Left colon (tissue), 2 donors: ENCODE data around the gene OGT. TPM values are rescaled to one million over a fixed set of nuclear protein-coding genes. Genes with fewer than 3 reads are reported as not detected.
A peak's percentile ranks its signal among the peaks of the same experiment; 100 is the strongest.
"Not testable (repeated sequence)": the region's sequence is repeated elsewhere in the genome, so short reads cannot be mapped to it uniquely, and the experiment has no call there.

ENCODE experiments used
- ATAC-seq: fragments of 200-7000 bp; cut with Tn5 transposase; one replicate; pipeline ENCODE4 v1.9.1; 2020; ENCODE audit warnings: mild to moderate bottlenecking, moderate library complexity
- DNase-seq, 2 donors: peaks; one replicate each; pipeline ENCODE4 v3.0.0-alpha.2; 2020
- intact Hi-C, 2 donors: fragments of 100-400 bp; cut with DNase I in 1 of 2; cut with micrococcal nuclease in 1 of 2; formaldehyde crosslinking; loops; one replicate each; pipeline versions ENCODE4 v1.11.2 to v1.14.0; 2022; cut with DNase I, micrococcal nuclease
- total RNA-seq, 2 donors: library from RNA; stranded (reverse); fragmentation: NEBNext Ultra II Directional; extraction: Animal tissue kit (Norgen Biotek cat#: 25700); gene quantifications; one replicate each; pipeline ENCODE4 v1.2.1, GENCODE V29; 2021
- donor health status: DM: no; HTN: no; CAD: no.
- donor health status: DM: yes; HTN: yes; CAD: no.

The OGT gene
- total RNA-seq, 2 donors from 2014 or later: 100 to 101 TPM

- no peak for ATAC-seq
- intact Hi-C loops: no loop called here
- DNase-seq: no peak
These were observed 2.1 kb downstream of the OGT start for GRCh38 chrX:71534773-71535544.

- DNase-seq: no peak
- intact Hi-C loops: no loop called here
- no peak for ATAC-seq
These were observed 3.4 kb downstream of the OGT start for GRCh38 chrX:71536285-71536684.

GRCh38 chrX:71537743-71538142, 4.8 kb downstream of the OGT start:
- no peak for ATAC-seq

GRCh38 chrX:71540801-71541200, 7.9 kb downstream of the OGT start:
- peak; percentile 53 for ATAC-seq
- no peak for DNase-seq
- intact Hi-C loops: no loop called here

More at GRCh38 chrX:71537743-71538142, 4.8 kb downstream of the OGT start:
- no peak for DNase-seq
- intact Hi-C loops: no loop called here

- intact Hi-C loops: no loop called here
- DNase-seq (no peak), ATAC-seq (peak; percentile 37)
These were observed 8.5 kb downstream of the OGT start for GRCh38 chrX:71541210-71542022.

GRCh38 chrX:71542411-71542810, 9.5 kb downstream of the OGT start:
- peak; percentile 73 for ATAC-seq
- no peak for DNase-seq
- intact Hi-C loops: no loop called here

GRCh38 chrX:71542825-71543224, 9.9 kb downstream of the OGT start:
- intact Hi-C loops: no loop called here
- no peak for ATAC-seq
- DNase-seq: no peak

GRCh38 chrX:71543316-71543715, 10.4 kb downstream of the OGT start:
- DNase-seq (no peak), ATAC-seq (no peak)
- intact Hi-C loops: no loop called here

- ATAC-seq: no peak
- intact Hi-C loops: no loop called here
- peak in 1 of 2 donors; percentile 13 for DNase-seq
These were observed 12.5 kb downstream of the OGT start for GRCh38 chrX:71545364-71545763.

- no peak for ATAC-seq
- intact Hi-C loops: no loop called here
- DNase-seq: no peak
These were observed 14.0 kb downstream of the OGT start for GRCh38 chrX:71546879-71547278.

- no peak for DNase-seq
- intact Hi-C loops: no loop called here
- ATAC-seq: no peak
These were observed 14.4 kb downstream of the OGT start for GRCh38 chrX:71547339-71547738.

GRCh38 chrX:71549986-71550385, 17.1 kb downstream of the OGT start:
- ATAC-seq: no peak
- no peak for DNase-seq
- intact Hi-C loops: no loop called here

GRCh38 chrX:71550578-71550977, 17.7 kb downstream of the OGT start:
- intact Hi-C loops: no loop called here
- DNase-seq (no peak), ATAC-seq (no peak)

GRCh38 chrX:71556036-71556435, 23.1 kb downstream of the OGT start:
- DNase-seq: no peak
- intact Hi-C loops: no loop called here
- peak; percentile 35 for ATAC-seq

GRCh38 chrX:71558920-71559319, 26.0 kb downstream of the OGT start:
- intact Hi-C loops: no loop called here
- no peak for DNase-seq
- ATAC-seq: no peak

- intact Hi-C loops, ATAC-seq, DNase-seq: not testable (repeated sequence)
These were observed 26.9 kb downstream of the OGT start for GRCh38 chrX:71559773-71560172.

- no peak for ATAC-seq
- intact Hi-C loops: no loop called here
- no peak for DNase-seq
These were observed 31.0 kb downstream of the OGT start for GRCh38 chrX:71563921-71564320.

GRCh38 chrX:71565474-71566041, 32.7 kb downstream of the OGT start:
- intact Hi-C loops: no loop called here
- DNase-seq (no peak), ATAC-seq (no peak)

GRCh38 chrX:71571390-71571789, 38.5 kb downstream of the OGT start:
- ATAC-seq, DNase-seq, intact Hi-C loops: not testable (repeated sequence)

GRCh38 chrX:71573590-71573989, 40.7 kb downstream of the OGT start:
- DNase-seq: no peak
- intact Hi-C loops: no loop called here
- ATAC-seq: no peak
